HG03135 (cell line): ENCODE measurements around the gene EPS15.
"Not testable (repeated sequence)": the region's sequence is repeated elsewhere in the genome, so short reads cannot be mapped to it uniquely, and the experiment has no call there.

Source experiments
- ATAC-seq: cut with Tn5 transposase; IDR thresholded peaks from one replicate; pipeline ENCODE4 v1.9.1; 2021; ENCODE audit warnings: mild to moderate bottlenecking, moderate library complexity; ENCODE audit not compliant: unreplicated experiment

EPS15 gene

DNA sequence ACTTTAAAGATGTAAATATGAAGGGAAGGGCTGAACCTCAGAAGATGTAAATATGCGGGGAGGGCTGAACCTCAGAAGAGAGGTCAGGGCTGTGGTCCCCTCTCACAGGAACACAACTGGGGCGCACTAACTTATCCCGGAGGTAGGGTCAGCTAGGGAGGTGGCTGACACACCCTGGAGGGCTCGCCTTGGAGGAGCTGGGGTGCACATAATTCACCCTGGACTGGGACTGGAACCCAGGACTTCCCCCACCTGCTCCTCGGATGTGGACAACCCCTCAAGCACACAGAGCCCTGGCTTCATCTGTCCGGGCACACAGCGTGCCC, 174.8 kb downstream of the EPS15 start:
- no peak for ATAC-seq

DNA sequence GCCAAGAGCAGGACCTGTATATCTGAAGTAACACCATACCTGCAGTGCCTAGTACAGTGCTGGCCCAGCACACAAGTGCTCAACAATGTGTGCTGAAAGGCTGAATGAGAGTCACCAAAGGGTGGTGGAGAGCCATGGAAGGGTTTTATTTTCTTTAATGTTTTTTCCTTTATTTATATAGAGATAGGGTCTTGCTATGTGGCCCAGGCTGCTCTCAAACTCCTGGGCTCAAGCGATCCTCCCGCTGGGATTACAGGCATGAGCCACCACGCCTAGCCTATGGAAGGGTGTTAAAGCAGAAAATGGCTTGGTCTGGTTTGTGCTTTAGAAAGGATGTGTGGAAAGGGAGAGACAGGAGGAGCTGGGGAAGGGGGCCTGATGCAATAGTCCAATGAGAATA, 175.4 kb downstream of the EPS15 start:
- ATAC-seq: no peak

DNA sequence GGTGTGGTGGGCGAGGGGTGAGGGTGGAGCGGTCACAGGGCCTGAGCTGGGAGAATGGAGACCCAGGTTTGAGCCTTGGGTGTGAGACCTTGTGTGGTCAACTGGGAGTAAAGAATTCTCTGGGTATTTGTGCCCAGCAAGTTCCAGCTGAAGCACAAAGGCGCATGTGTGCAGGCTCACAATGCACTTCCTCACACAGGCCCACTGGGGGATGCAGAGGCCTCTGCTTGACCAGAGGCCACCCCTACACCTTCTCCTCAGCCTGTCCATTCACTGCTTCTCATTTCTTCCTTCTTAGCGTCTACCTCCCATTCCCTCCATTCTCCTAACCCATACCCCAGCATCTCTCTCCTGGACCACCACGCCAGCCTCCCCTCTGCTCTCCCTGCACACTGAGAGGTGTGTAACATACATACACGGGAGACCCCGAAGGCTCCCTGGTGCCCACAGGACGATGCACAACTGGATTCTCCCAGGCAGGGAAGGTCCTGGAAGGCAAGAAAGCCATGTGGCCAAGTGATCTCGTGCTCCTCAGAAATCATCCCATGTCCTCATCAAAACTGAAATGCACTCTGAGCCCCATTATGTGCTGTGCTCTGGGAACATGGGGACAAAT, 176.4 kb downstream of the EPS15 start:
- ATAC-seq: no peak

DNA sequence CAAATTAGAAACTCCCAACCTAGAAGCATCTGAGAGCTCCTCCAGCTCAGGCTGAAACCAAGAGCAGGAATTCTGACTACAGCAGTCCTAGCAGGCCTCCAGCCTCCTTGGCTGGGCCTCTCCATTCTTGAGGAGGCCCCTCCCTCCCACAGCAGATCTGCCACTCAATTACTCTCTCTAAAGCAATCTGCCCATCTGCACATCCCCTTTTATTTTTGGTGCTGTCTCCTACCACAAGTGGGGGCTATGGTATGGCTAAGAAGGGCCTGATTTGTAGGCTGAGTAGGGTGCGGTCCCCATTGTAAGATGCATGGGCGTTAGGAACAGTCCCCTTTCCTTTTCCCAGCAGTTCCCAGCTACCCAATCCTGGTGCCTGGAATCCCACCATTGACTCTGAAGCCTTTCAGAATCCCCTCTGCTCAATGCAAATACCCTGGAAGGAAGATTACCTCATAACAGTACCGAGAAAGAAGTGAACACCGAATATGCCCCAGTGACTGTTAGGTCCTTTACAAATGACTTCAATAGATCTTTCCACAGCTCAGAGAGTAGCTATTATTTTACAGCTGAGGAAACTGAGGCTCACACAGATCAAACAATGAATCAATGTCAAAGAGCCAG, 177.1 kb downstream of the EPS15 start:
- ATAC-seq: peak; percentile 60

DNA sequence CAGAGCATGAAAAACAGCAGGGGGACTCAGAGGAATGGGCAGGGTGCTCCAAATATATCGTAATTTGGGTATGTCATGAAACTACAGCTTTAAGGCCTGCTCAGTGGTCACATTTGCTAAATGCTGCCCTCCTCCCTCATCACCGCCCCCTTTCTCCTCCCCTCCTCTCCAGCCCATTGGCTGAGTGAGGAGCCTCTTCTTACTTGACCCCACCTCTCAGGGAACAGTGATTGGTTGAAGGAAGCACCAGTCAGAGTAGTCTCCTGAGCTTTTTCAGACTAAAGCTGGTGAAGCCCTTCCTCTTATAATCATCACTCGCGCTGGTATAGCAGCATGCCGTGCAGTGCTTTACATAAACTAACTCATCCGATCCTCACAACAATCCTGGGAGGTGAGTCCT, 178.7 kb downstream of the EPS15 start:
- ATAC-seq: no peak

DNA sequence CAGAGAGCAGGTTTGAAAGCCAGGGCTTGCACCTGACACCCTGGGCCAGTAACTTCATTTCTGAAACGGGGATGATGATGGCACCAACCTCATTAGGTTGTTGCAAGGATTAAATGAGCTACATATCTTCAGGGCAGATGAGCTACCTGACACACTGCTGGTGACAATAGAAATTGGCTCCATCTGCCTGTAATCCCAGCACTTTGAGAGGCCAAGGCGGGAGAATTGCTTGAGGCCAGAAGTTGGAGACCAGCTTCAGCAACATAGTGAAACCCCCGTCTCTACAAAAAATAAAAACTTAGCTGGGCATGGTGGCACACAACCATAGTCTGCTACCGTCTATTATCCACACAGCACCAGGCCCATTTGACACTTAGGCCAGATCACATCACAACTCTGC, 182.4 kb downstream of the EPS15 start:
- no peak for ATAC-seq

DNA sequence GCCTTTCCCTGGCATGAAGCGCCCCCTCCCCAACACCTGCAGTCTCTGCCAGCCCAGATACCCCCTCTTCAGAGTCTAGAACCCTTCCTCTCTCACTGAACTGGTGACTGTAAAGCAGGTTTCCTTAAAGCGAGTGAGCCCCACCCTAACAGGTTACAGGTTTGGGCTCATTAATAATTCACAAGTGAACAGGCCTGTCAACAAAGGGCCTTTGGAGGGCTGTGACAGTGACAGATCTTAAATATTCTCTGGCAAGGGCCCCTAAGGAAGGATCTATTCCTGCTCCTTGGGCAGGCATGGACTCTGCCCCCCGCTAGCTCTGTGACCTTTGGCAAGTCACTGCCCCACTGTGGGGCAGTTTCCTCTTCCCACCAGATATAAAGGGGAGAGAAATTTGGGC, 183.1 kb downstream of the EPS15 start:
- no peak for ATAC-seq

DNA sequence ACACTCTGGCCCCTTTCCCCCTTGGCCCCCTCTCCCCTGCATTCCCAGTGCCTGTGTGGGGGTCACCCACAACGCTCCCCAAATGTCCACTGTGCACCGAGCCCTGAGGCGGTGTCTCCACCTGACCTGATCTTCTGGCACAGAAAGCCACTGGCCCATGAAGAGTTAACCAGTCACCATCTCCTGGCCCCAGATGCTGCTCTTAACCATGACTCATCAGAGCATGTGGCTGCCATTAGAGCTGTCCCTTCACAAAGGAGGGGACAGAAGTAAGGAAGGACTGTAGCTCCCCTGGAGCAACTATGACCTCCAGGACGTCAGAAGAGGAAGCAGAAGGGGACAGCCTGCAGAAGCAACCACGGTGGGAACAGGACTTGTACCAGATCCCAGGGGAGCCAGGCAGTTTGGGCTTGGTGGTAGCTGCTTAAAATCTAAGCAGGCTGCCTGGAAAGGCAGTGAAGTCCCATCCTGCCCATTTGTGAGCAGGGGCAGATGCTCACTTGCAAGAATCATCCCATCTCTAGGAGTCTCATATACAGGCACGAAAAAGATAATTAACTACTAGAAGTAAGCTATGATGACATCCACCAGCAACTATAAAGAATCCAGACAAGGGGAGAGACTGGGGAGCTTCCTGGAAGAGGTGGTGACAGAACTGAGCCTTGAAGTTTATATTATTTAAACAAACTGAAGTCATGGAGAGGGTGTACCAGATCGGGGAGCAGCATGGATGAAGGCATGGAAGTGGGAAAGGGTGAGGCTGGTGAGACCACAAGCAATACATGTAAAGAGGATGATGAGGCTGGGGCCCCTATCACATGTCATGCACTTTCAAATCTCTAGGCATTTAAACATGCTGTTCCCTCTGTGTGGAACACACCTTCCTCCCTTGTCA, 187.6 kb downstream of the EPS15 start:
- no peak for ATAC-seq

DNA sequence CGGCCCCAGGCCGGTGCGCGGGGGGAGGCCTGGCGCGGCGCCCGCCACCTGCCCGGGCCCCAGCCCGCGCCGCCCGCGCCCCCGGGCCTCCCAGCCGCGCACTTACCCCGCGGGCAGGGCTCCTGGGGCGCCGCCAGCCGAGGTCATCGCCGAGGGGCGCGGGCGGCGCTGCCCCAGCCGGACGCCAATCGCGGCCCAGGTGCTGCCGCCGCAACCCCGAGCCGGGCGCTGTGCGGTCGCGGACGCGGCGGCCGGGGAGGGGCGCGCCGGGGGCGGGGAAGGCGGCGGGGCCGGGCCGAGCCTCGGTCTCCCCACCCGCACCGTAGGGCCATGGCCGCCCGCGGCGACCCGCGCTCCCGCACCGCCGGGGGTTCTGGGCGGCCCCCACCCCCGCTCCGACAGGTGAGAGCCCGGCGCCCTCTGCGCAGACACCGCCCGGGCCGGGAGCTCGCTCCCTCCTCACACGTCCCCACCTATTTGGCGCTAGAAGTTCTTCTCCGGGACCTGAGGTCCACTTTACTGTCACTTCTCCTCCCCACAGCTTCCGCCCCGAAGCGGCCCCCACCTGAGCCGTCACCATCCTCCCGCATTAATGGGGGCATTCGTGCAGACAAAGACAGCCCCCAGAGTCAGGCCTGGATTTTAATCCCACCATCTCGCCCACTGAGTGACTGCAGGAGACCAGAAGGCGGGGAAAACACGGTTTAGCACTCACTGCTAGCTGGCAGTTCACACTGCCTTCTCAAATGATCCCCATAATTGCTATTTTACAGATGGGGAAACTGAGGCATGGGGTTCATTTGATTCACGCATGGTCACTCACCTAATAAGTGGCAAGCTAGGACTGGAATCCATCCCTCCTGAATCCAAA, 188.5 kb downstream of the EPS15 start, which contains the start of gene TTC39A:
Gene TTC39A, minus strand, starts transcription at position 232 of the 871 bp plus-strand sequence. Its CDS starts 85 bp downstream, at position 147.
- ATAC-seq: no peak

DNA sequence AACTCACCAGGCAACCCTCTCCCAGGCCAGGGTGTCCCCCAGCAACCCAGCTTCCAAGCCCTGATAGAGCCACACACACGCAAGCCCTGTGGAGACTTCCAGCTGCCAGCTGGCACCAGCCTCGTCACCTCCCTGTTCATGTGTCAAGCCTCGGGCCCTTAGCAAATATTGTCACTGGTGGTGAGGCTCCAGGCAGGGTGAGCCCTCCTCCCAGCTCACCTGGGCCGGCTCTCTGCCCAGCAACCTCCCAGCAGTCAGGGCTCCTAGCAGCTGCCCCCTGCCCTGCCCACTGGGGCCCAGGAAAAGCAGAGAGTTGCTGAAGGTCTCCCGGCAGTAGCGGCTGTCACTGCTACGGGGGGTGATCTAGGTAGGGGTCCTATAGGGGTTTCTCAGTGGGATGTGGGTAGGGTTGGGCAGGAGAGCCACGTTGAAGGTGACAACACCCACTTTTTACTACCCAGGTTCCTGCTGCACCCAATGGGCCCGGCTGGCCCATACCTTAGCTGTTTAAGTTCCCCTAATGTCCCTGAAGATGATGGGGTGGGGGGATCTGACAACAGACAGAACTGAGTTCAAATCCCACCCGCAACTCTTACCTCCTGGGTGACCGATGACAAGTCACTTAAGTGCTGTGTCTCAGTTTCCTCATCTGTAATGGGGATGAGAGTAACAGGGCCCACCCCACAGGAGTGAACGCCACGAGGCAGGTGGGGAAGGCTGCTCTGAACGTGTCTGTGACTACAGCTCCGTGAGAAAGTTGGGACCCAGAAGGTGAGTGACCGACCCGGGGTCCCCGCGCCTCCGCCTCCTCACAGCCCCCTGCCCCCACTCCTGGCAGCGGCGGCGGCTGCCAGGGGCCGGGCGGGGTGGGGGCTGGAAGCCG, 189.4 kb downstream of the EPS15 start:
- ATAC-seq: no peak

DNA sequence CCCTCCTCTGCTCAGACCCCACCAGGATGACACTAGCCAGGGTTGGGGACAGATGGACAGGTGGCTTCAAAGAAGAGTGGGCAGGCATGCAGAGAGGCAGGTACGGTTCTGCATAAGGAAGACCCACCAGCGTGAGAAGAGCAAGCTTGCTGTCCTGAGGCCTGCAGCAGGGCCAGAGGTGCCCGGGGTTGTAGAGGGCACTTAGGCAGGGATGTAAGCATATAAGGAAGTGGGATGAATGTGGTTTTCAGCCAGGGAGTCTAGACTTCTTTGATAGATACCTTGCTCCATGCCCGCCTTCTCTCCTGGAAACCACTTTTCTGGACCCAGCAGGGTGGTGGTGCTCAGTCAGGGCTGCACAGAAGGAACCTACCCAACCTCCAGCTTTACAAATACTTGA, 190.1 kb downstream of the EPS15 start:
- no peak for ATAC-seq

DNA sequence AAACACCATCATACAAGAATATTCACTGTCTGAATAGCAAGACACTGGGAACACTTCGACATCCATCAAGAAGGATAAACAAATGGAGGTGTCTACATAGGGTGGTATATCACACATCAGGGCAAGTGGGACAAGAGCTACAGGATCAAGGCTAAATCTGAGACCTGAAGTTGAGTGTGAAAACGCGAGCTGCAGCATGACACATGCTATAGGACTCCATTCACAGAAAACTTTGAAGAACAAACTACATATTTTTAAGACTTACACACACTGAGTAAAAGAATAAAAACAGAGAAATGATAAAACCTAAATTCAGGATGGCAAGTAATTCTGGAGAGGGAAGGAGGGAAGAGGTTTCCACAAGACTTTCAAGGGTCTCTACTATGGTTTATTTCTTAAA, 190.8 kb downstream of the EPS15 start:
- ATAC-seq: no peak

DNA sequence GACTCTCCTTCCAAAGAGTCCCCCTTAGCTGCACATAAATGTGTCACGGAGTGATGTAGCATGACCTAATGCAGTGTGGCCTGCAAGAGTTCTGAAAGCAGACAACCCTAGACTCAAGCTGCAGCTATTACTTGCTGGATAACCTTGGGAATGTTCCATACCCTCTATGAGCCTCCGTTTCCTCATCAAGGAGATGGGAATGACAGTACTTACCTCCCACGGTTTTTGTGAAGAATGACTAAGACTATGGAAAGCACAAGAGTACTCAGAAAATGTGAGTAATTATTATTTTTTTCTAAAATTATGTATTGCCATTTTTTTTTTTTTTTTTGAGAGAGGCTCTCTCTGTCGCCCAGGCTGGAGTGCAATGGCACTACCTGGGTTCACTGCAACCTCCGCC, 191.7 kb downstream of the EPS15 start:
- no peak for ATAC-seq

DNA sequence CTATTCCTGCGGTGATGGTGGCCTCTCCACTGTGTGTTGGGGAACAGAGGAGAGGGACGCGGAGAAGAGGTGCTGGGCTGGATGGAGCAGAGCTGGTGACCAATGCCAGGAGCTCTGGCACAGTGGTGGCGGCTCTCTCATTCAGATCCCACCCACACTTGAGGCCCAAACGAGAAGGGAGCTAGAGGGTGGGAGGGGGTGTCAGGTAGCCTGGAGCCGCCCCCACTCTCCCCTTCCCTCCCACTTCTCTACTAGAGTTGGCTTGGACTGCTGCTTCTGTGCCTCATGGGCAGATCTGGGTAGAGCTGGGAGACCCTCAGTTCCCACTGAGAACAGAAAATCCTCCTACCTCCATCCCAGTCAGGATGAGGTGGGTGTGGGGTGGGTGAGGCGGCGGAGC, 192.2 kb downstream of the EPS15 start:
- no peak for ATAC-seq

DNA sequence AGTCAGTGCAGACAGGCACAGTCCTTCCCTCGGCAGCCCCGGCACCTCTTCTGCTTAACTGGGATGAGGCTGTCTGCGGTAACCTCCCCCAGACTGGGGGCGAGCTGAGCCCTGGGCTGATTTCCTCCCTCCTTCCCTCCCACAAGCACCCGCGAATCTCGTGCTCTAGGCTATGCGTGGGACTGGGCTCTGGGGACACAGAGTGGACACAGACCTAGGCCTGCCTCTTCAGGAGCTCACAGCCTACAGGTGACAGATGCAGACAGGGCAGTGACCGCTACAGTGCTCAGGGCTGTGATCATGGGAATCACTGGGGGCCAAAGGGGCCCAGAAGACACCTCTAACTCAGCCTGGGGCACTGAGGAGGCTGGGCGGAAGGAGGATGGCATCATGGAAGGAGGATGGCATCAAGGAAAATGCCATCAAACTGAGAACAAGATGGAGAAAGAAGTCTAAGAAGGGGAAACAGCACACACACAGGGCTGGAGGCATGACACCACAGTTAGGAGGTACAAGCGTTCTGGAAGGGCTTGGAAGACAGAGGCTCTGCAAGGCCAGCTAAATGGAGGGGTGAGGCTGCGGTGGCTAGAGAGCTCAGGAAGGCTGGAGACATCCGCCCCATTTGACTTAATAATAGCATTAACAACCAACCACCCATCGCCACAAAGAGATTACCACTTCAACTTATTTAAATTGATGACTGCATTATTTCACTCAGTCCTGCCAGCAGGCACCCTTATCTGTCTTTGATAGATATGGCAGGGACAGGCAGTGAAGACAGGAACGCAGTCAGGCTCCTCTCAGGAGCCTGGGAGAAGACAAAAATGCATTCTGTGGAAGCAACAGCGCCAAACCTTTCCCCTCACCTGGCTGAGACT, 192.9 kb downstream of the EPS15 start:
- no peak for ATAC-seq

DNA sequence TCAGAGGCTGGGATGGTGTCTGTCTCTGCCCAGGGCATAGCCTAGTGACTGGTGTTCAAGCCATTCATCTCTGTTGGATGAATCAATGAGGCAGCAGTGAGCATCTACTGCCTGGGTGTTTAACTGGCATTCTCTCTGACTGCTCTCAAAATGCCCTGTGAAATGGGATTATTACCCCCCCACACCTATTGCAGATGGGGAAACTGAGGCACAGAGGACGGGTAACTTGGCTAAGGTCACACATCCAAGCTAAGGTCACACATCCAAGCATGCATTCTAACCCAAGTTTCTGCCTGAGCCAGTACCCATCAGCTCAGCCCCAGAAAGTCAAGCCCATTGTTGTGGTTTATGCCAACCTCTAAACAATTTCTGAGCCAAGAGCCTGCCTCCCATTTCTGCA, 193.7 kb downstream of the EPS15 start:
- no peak for ATAC-seq

DNA sequence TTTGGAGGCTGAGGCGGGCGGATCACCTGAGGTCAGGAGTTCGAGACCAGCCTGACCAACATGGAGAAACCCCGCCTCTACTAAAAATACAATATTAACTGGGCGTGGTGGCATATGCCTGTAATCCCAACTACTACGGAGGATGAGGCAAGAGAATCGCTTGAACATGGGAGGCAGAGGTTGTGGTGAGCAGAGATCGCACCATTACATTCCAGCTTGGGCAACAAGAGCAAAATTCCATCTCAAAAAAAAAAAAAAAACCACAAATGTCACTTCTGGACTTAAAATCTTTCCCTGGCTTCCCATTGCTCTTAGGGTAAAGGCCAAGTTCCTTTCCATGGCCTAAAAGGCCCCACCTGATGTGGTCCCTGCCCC, 194.1 kb downstream of the EPS15 start:
- ATAC-seq: not testable (repeated sequence)

DNA sequence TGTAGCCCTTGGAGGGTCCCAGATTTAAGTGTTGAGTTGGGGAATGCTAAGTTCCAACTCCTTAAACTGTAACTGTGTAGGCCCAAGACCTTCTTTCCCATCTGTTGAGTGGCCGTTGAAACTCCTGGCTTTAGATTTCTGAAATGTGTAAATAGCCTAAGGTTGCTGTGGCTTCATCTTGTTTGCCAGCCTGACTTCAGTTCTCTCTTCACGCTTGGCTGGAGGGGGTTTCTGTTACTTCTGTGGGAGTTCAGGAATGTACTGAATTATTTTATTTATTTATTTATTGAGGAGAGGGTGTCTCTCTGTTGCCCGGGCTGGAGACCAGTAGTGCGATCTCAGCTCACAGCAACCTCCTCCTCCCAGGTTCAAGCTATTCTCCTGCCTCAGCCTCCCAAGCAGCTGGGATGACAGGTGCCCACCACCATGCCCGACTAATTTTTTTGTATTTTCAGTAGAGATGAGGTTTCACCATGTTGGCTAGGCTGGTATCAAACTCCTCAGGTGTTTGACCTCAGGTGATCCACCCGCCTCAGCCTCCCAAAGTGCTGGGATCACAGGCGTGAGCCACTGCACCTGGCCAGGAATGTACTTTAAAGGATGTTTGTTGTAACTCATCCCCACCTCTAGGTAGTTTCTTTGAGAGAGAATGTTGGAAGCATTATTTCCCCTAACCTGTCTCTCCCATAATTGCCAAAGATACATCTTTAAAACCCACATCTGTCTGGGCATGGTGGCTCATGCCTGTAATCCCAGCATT, 194.6 kb downstream of the EPS15 start:
- no peak for ATAC-seq

DNA sequence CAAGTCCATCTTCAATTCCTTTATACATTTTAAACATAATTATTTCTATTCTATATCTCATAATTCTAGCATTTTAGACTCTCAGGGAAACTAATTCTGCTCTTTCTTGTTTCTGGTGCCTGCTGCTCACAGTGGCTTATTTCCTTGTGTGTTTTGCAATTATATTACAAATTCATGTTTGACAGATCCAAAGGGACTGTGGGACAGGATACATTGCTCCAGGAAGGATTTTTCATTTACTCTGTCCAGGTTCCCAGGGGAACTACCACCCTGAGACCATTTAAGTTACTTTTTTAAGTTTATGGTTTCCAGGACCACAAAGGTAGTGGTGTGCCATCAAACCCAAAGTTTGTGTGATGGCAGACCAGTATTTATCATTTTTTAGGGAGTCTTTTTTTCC, 195.3 kb downstream of the EPS15 start:
- ATAC-seq: no peak
